Measurements from ENCODE around the gene NRCAM.

Gene NRCAM

DNA sequence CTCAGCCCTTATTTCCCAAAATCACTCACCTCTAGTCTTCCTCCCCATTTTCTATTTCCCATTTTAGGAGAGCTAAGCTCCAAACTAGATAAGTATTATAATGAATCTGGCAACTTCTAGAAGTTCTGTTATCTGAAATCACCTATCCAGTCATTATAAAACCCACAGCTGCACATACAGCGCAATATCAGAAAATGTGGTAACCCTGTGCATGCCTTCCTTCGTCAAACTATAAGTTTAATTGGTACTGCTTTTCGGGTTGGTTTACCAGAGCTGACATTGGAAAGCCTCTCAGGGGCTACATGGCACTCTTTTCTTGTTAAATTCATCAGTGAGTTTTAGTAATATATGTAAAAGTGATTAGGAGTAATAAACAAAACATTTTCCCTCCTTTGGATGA is 327.7 kb downstream of the NRCAM start:
- no peak for DNase-seq (ENCODE audit: low spot score)

DNA sequence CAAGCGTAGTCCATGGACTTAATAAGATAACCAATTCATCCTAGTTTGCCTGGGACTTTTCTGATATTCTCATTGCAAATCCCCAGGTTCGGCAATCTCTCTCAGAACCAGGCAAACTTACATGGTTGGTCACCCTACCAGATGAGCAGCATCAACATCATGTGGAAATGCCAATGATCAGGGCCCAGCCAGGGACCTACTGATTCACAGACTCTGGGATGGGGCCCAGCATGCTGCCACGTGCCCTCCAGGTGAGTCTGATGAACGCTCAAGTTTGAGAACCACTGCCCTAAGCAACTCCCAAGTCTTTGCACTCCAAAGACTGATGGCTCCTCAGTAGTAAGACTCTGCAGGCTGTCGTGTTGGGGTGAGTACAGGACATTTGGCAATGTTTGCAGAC is 328.8 kb downstream of the NRCAM start:
- DNase-seq (ENCODE audit: low spot score) = no peak

DNA sequence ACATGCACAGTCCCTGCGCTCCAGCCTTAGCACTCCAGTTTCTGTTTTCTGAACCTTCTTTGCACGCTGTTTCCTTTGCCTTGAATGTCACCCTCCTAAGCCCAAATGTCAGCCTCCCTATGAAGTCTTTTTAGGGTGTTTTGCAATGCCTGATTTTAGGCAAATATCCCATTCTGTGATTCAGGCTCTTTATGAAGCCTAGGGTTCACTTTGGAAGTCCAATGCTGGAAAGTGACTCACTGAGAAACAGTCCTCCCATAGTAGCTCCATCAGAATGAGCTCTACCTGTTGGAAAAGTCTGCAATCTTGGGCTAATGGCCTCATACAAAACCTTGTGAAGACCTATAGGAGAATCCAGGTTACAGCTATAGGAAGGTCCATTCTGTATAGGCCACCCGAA is 331.4 kb downstream of the NRCAM start:
- no peak for DNase-seq (ENCODE audit: low spot score)

DNA sequence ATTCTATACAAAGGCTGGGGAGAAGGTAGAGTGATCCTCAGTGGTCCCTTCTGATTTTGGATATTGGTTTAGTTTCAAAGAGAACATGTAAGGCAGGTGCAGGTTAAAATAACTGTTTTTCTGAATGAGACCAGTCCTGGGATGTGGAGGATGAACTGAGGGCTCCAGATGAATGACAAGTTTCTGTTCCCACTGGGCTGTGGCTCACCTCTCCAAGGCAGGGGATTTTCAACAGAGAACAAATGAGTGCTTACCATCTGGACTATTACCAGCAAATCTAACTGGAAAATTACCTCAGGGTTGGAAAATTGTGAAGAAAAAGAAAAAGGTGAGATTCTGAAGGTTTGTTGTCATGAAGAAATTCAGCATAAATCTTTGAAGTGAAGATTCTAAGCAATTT is 334.1 kb downstream of the NRCAM start:
- DNase-seq (ENCODE audit: low spot score) = no peak

DNA sequence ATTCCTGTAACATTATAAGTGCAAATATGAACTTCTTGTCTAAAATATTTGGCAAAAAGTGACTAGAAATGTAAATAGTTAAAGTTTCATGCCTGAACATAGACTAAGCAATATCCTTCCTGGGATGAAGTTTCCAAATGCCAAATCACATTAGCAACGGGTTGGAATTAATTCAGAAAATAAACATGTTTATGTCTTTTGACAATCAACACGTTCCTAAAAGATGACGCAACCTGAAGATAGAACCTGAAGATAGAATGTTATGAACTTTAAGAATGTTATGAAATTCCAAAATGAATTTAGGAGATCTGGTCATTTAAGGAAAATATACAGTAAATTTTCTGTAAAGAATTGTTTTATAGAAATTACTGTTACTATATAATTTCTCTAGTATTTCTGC is 335.3 kb downstream of the NRCAM start:
- DNase-seq (ENCODE audit: low spot score) = no peak

DNA sequence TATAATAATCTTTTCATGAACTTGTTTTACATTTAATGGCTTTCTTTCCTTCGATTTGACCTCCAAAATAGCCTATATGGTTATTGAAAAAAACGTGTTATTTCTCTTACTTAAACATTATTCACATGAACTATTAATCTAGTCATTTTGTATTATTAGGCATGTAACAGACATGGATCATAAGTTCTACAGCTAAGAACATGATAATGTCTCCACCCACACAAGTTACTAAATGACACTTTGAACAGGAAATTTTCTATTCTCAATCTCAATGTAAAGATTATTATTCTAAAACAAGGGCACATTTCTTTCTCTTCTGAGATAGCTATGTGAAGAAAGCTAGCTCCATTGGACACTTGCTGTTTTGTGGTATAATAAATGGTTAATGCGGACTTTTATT is 336.0 kb downstream of the NRCAM start:
- DNase-seq (ENCODE audit: low spot score) = no peak

DNA sequence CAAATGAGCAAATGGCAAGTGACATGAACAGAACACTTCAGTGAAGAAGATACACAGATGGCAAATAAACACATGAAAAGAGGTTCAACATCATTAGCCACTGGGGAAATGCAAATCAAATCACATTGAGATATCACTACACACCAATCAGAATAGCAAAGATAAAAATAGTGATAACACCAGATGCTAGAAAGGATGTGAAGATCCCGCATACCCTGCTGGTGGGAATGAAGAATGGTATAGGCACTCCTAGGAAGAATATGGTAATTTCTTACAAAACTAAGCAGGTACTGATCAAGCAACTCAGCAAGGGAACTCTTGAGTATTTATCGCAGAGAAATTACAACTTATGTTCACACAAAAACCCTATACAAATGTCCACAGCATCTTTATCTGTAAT is 337.3 kb downstream of the NRCAM start:
- DNase-seq (ENCODE audit: low spot score) = no peak

DNA sequence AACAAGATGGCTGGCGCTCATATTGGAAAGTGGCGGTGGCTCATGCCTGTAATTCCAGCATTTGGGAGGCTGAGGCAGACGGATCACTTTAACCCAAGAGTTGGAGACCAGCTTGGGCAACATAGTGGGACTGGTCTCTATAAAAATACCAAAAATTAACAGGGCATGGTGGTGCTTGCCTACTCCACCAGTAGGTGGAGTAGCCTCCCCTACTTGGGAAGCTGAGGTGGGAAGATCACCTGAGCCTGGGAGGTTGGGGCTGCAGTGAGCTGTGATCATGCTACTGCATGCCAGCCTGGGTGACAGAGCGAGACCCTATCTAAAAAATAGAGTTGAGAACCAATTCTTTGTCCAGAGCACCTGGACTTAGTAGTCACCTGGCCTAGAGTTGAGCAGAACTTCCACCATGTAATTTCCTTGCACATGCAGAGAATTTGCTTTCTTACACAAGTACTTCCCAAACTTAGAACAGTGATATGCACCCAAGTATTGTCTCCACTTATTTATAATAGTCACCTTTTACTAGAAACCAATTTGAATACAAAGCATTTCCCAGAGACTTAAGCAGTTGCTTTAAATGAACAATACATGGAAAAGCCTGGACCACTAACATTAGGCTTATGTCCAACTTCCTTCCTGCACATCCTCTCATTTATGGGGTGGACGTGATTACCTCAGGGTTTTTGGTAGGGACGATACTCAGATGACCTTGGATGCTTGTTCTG is 342.0 kb downstream of the NRCAM start:
- peak; percentile 13 for DNase-seq (ENCODE audit: low spot score)

DNA sequence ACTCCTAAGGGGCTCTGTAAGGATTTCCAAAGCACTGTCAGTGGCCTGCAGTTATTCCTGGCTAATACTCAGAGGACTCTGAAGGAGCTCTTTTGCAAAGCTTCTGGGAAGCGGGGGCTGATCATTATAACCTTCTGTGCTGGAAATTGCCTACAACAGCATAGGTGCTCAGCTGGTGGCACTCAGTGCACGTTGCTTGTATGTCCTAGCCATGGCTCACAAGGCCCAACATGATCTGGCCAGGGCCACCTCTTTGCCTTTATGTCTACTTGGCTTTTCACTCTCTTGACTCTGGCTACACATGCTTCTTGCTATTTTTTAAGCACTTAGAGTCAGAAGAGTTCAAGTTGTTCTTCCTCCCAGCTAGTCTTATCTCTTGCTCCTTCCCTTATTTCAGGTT is 343.6 kb downstream of the NRCAM start:
- no peak for DNase-seq (ENCODE audit: low spot score)

DNA sequence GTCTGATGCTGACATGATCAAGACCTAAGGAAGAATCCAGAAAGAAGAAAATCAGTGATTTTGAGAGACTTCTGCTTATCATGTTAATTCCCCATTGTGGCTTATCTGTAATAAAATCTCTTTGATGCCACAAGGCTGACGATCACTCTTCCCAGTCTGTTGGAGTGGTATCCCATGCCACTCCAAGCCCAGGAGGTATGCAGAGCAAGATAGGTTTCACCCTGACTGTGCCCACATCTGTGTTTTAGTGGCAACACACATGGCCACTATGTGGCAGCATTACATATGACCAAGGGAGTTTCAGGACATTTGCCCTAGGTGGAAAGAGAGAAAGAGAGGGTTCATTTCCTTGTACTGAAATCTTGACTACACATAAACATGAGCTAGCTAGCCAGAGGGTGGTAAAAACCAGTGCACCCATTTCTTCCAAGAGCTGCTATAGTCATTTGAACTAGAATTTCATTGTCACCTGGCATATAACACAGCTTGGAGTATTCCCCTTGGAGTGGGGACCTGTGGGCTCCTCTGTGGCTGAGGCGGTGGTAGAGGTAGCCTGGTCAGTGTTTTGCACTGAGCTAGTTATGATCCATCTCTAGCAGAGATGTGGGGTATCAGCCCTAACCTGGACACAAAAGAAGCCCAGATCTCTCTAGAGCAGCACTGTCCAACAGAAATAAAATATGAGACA is 346.9 kb downstream of the NRCAM start:
- DNase-seq (ENCODE audit: low spot score) = no peak

DNA sequence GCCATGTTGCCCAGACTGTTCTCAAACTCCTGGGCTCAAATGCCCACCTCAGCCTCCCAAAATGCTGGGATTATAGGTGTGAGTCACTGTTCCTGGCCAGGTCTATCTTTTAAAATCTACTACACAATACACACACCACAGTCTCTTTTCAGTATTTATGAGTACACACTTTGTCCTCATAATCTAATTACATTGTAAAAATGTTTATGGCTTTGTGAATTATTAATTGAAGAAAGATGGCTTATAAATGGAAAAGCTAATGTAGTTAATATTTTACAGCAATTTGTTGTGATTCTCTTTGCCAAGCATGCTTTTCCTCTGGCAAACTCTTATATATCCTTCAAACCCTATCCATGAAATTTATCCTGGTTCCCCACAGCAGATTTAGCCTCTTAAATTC is 348.1 kb downstream of the NRCAM start:
- no peak for DNase-seq (ENCODE audit: low spot score)

DNA sequence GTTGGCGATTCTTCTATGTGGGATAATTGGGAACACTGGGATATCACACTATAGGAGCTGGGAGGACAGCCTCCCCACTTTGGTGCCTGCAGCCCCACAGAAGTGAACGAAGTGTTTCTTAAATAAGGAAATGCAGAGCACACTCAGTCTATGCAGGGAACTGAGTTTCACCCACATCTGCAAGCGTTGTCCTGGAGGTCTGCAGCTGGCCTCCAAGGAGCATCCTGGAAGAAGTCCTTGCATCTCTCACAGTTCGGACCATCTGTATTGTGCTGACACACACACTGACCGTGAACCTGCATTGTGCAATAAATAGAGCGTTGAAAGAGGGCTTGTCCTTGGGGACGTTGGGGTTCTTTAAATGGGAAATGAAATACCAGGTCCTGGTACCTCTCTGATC is 351.9 kb downstream of the NRCAM start:
- DNase-seq (ENCODE audit: low spot score) = no peak

DNA sequence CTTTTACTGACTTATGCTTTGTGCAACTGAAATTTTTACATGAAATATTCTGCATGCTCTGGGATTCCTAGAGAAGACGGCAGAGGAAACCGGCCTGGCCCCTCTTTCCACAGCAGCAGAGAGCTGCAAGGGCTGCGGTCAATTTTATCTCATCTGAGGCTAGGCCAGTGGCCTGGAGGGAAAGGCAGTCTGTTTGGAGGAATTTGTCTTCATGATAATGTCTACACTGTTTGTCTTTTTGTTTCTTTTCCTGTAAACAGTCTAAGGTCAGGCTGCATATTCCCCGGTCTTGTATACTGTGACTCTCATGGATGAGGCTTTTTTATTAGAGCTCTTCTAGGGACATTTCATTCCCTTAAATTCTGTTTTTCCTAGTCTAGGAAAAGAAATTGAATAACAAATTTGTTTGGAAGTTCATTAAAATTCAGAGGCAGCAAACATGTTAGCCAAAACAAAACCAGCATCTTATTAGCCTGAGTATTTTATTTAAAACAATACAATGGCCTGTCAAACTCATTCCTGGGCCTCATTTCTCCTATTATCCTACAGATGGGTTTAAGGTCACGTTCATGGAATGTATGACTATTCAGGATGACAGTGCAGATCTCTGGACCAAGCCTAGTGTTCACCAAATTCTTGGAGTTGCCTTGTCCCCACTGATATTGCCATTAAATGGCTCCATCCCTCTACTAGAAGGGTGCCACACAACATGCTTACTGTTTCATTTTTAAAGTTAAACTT is 352.5 kb downstream of the NRCAM start:
- DNase-seq (ENCODE audit: low spot score) = no peak

DNA sequence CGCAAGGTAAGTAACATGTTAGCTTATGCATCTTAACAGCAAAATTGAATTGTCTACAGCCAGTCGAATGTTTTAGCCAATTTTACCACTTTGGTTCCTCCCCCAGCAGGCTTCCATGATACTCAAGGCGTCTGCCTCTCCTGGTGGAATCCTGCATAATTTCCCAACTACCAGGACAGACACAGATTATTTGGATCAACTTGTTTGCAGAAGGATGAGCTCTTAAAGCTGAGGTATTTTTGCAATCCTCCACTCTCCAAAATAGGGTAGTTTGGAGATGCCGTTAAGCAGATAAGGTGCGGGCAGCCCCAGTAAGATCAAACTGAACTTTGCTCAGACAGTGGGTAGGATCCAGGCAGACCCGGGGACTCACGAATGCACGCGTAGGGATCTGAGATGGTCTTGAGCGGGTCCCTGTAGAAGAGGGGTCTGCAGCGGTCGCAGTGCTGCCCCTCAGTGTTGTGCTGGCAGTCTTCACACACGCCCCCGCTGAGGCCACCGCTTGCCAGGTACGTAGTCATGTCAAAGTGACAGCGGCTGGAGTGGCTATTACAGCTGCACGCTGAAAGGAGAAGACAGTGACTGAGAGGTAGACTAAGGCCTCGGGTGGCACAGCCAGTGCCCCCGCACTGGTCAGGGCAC is 353.4 kb downstream of the NRCAM start:
- DNase-seq (ENCODE audit: low spot score) = no peak

DNA sequence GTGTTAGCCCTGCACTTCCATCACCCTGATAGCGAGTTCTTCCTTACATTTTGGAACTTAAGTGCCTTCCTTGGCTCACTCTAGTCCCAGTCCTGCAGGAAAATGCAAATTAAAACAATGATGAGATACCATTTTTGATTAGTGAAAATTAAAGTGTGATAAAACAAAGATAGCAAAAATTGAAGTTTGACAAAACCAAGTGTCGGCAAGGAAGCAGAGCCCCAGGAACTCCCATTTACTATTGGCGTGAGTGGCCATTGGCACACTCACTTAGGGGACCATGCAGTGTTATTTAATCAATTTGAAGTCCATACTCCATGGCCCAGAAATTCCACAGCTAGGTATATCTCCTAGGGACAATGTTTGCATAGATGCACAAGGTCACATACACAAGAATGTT is 354.5 kb downstream of the NRCAM start:
- DNase-seq (ENCODE audit: low spot score) = no peak

DNA sequence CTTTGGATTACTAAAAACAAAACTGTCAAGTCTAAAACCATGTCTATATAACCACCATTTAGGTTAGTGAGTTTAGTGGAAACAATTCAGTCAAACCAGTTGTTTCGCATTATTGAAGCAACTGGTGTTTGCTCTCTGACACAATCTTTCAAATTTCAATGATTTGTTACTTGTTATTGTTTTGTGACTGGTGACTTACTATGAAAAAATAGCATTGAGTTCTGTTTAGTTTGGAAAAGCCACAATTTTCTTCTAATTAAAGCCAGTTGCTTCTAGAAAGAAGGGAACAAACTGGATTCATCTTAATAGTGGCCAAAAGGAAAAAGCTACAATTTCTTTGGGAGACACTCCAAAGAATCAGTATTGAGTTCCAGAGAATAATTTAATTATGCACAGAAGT is 356.5 kb downstream of the NRCAM start:
- DNase-seq (ENCODE audit: low spot score) = no peak

DNA sequence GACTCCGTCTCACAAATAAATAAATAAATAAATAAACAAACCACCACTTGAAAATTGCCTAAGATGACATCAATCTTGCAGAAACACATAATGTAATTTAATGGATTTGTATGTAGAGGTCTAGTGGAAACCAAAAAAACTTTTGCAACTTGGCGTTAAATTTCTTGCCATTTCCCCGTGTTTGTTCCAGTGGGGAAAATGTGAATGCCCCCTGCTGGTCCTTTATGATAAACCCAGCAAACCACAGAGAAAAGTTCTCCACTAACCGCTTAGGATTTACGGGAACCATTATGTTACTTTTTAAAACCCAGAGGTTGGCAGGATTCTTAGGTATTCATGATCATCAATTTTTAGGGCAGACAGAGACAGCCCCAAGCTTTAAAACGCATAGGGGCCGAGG is 358.5 kb downstream of the NRCAM start:
- no peak for DNase-seq (ENCODE audit: low spot score)

All from activated CD4-positive, alpha-beta T cell treated with anti-CD3 and anti-CD28 coated beads, Interleukin-2, Interleukin-4, amounts not matched to agents 100 ng/mL and 50 ng/mL, durations not matched to agents 16 hours and 8 hours (primary cell).